NCI-H2029 treated with DMSO at 0.1 percent for 48 hours (cell line): ENCODE results near the gene GABARAP.
"Not testable (repeated sequence)": the region's sequence is repeated elsewhere in the genome, so short reads cannot be mapped to it uniquely, and the experiment has no call there.

Experiments
- DNase-seq: peaks from one replicate; lab custom pipeline; 2025; lab: John Stamatoyannopoulos, UW

Gene GABARAP

DNA sequence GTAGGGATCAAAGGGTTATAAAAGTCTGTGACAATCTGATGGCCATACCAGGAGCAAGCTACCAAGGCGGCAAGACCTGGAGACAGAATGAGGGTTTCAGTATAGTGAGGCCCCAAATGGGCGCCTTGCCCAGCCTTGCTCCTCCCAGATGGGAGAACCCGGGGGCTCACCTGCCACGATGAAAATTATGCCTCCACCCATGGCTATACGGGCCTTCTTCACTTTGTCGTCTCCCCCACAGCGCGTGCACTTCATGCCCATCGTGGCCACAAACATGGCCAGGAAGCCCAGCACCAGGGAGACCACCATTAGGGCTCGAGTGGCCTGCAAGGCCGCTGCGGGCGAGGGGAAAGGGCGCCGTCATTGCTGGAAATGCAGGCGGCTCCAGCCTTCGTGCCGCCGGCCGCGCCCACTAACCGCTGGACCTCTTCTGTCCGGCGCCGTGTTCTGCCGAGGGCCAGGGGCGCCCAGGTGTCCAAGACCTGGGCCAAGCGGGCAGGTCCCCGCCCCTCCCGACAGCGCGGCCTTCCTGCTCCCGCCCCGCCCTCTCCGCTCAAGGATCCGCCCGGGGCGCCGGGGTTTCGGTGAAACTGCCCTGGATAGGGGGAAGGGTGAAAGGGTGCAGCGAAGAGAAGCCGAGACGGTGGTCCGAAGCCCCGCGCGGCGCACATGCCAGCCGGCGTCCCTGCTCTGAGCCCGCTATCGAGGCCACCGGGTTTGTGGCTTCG lies 18.6 kb upstream of the GABARAP start:
- DNase-seq = no peak

- DNase-seq = no peak
These were observed 17.9 kb upstream of the GABARAP start for GRCh38 chr17:7260151-7260550.

- no peak for DNase-seq
These were observed 17.3 kb upstream of the GABARAP start for GRCh38 chr17:7259555-7259889.

DNA sequence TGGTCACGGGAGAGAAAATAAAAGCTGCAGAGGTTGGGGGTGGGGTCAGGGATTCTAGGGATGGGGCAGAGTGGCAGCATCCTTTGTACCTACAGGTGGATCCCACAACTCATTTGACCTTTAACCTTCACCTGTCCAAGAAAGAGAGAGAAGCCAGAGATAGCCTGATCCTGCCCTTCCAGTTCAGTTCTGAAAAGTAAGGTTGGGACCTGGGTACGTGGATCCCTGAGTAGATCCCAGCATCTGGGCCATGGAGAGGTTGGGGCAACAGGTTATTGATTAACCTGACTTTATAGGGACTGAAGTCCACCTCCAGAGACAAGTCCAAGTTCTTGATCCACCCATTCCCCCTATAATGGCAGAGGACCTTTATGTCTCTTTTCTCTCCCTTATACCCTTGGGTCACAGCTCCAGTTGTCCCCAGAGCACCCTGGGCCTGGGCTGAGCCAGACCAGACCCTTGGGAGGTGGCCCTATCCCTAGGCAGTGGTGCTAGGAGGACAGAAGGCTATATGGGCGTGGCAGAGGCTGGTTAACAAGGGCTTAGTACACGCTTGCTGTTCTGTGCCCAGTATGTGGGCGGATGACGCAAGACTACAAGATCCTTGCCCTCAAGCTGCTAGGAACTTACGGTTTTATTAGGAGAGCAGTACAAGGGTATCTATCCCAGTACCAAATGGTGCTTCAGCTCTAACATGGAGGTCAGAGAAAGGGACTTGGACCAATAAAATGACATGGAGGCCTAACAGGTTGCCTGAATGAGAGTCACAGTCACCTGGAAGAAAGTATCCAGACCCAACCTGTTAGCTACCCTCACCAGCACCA lies 16.7 kb upstream of the GABARAP start:
- no peak for DNase-seq

DNA sequence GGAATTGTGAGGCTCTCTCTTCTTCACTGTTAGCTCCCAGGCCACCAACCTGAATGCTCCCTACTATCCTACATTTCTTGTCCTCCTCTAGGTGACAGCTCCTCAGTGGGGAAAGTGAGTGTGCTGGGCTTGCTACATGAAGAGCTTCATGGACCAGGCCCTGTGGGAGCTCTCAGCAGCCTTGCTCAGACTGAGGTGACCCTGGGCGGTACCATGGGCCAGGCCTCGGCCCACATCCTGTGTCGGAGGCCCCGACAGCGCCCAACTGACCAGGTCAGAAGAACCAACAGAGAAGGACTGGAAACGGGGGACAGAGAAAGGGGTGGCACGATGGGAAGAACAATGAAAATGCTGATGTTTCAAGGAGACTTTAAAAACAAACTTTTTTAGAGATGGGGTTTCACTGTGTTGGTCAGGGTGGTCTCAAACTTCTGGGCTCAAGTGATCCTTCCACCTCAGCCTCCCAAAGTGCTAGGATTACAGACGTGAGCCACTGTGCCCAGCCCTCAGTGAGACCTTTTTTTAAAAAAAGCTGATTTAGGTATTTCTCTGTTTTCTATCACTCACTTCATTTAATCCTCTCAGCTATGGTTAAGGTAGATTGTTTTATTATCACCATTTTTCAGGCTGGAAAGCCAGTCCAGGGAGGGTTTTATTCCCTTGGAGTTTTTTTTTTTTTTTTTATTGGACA lies 14.7 kb upstream of the GABARAP start:
- DNase-seq = no peak

DNA sequence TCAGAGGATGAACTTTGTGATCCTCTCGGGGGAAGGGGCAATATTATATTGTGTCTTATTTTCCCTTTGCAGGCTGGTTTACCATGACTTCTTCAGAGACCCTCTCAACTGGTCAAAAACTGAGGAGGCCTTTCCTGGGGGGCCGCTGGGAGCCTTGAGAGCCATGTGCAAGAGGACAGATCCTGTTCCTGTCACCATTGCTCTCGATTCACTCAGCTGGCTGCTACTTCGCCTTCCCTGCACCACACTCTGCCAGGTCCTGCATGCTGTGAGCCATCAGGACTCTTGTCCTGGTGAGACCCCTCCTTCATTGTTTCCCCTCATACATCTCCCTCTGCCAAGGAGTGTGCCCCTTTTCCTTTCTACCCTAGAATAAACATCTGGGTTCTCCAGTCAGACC lies 12.3 kb upstream of the GABARAP start:
- no peak for DNase-seq

GRCh38 chr17:7253082-7253481 lies 10.8 kb upstream of the GABARAP start:
- DNase-seq = no peak

GRCh38 chr17:7252176-7253043 lies 10.2 kb upstream of the GABARAP start, which contains the start of gene ELP5:
ELP5 (plus strand) TSS chr17:7252215; CDS start chr17:7252551, 336 bp downstream.
- peak; percentile 50 for DNase-seq

DNA sequence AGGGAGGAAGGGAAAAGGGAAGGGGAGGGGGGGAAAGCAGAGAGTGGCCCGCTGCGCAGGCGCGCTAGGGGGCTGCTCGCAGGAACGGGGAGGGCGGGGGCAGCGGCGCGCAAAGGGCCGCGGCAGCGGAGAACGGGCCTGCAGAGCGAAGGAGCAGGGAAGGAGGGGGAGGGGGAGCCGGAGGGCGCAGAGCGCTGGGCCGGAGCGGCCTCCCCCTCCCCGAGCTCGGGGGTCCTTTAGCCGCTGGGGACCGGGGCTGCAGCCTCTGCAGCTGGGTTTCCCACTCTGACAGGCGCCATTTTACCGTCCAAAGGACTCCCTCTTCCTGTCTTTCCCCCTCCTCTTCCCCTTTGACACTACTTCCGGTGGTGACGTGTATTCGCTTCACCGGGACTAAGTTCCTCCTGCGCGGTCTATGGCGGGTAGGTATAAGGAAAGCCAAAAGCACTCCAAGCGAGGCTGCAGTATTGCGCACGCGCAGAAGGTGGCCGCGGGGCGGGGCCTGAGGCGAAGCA lies 9.5 kb upstream of the GABARAP start, which contains the start of gene CTDNEP1:
Gene CTDNEP1 (minus strand): TSS at position 74 of the 515 bp plus-strand sequence. CDS start 438 bp downstream, outside the sequence.
- peak; percentile 89 for DNase-seq

- no peak for DNase-seq
These were observed 8.7 kb upstream of the GABARAP start for GRCh38 chr17:7250695-7251627.

- DNase-seq = no peak
These were observed 7.6 kb upstream of the GABARAP start for GRCh38 chr17:7249830-7250229.

DNA sequence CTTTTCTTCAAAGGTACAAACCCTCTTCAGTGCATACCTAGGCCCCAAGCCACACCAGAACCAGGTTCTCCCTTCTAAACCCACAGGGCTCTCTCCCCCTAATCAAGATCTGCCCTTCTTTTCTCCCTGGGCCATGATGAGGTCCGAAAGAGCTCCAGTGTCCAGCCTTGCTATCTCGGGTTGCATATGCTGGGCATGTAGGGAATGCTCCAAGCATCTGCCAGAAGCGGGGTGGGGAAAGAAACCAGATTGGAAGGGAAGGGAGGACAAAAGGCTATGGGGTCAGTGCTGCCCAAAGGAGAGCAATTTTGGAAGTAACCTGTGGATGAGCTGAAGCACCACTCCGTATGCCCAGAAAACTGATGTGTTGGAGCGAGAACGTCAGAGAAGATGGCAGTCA lies 7.0 kb upstream of the GABARAP start:
- DNase-seq = no peak

- DNase-seq = no peak
These were observed 6.5 kb upstream of the GABARAP start for GRCh38 chr17:7248796-7249195.

- no peak for DNase-seq
These were observed 4.5 kb upstream of the GABARAP start for GRCh38 chr17:7246779-7247178.

DNA sequence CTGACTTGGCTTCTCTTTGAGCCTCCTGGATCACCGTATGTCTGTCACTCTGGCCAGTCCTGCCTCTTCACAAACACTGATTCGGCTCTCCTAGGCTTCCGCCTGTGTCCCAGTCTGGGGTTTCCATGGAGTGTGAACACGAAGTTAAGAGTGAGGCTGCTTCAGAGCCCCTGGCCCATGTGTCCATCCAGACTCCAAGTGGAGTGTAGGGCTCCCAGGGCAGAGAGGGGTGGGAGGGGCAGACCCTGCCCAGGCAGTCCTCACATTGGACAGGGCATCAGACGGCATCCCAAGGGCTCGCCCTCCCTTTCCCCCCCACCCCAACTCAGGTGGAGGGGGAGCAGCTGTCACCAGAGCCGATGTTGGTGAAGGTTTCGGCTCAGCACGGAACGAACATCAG lies 1.6 kb upstream of the GABARAP start:
- not testable (repeated sequence) for DNase-seq

GRCh38 chr17:7243453-7243729 lies 1.1 kb upstream of the GABARAP start:
- DNase-seq = no peak

- DNase-seq = peak; percentile 81
These were observed 636 bp upstream of the GABARAP start for GRCh38 chr17:7242717-7243452.

DNA sequence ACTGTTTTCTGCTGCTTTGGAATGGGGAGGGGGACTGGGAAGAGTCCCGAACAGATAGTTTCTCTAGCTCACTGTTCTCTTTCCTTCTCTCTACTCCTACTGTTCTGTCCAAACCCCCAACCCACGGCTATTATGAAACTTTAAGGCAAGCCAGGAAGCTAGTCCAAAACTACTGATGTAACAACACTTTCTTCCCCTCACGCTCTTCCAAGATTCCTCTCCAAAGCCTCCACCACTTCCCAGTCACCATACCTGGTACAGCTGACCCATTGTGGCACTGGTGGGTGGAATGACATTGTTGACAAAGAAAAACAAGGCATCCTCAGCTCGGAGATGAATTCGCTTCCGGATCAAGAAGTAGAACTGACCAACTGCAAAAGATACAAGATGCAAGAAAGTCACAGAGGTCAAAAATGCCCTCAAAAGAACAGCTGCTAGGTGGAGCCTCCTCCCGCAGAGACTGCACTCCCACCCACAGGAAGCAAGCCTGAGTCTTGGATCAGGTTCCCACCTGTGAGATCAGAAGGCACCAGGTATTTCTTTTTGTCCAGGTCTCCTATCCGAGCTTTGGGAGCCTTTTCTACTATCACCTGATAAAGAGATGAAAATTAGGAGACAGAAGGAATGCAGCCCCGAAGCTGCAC lies 1.0 kb downstream of the GABARAP start:
- DNase-seq = no peak

GRCh38 chr17:7240375-7240774 lies 1.9 kb downstream of the GABARAP start:
- DNase-seq = no peak
